Colonic mucosa (tissue), 4 donors: ENCODE data around the gene FAM32A. TPM values are rescaled to one million over a fixed set of nuclear protein-coding genes. Genes with fewer than 3 reads are reported as not detected.

Experiments
- DNase-seq: peaks from one replicate; pipeline ENCODE4 v3.0.0-alpha.2; 2020
- H3K27ac ChIP-seq: fragments of 200-600 bp; one replicate; pipeline ENCODE4 v1.8.0; 2021
- H3K27me3 ChIP-seq: fragments of 200-600 bp; one replicate; pipeline ENCODE4 v1.8.0; 2021
- H3K36me3 ChIP-seq: fragments of 200-600 bp; one replicate; pipeline ENCODE4 v1.8.0; 2021
- H3K4me1 ChIP-seq: fragments of 200-600 bp; one replicate; pipeline ENCODE4 v1.8.0; 2021; ENCODE audit warnings: mild to moderate bottlenecking
- H3K4me3 ChIP-seq: fragments of 200-600 bp; one replicate; pipeline ENCODE4 v1.8.0; 2021
- H3K9ac ChIP-seq, 2 donors: one replicate each; pipeline ENCODE4 v1.7.0; 2013; ENCODE audit warnings: control low read depth in 2 of 2, low read depth in 2 of 2, low read length in 2 of 2
- H3K9me3 ChIP-seq: fragments of 200-600 bp; one replicate; pipeline ENCODE4 v1.8.0; 2021
- intact Hi-C: fragments of 100-400 bp; cut with DNase I; formaldehyde crosslinking; loops from one replicate; pipeline ENCODE4 v1.14.1; 2022
- total RNA-seq, 2 donors: library from RNA; stranded (reverse); fragmentation: NEBNext Ultra II Directional in 1 of 2; extraction: Animal tissue kit (Norgen Biotek cat#: 25700) in 1 of 2; gene quantifications; one replicate each; pipeline ENCODE4 v1.2.1, GENCODE V29; 2021
- TF ChIP-seq, protein P1 (sequence below): fragments of 200-600 bp; IDR thresholded peaks from one replicate; pipeline ENCODE4 v1.8.0; 2022; ENCODE audit warnings: antibody characterized with exemption, mild to moderate bottlenecking
- donor health status: healthy.
- donor health status: DM: no; HTN: no; CAD: no.
- donor health status: DM: no; HTN: no; CAD: no.

Gene FAM32A
- total RNA-seq, 2 donors from 2014 or later = 76.9 to 78.3 TPM

GRCh38 chr19:16153582-16154336, 31.5 kb upstream of the FAM32A start:
- Histone ChIP-seq H3K27ac (no peak overlapping the region), H3K36me3 (no peaks in the 10 kb centered on the region), H3K27me3 (no peaks in the 10 kb centered on the region), H3K4me1 (no peaks in the 10 kb centered on the region), H3K4me3 (no peak overlapping the region), H3K9me3 (no peaks in the 10 kb centered on the region), H3K9ac (no peak overlapping the region)
- TF ChIP-seq, protein P1, sequence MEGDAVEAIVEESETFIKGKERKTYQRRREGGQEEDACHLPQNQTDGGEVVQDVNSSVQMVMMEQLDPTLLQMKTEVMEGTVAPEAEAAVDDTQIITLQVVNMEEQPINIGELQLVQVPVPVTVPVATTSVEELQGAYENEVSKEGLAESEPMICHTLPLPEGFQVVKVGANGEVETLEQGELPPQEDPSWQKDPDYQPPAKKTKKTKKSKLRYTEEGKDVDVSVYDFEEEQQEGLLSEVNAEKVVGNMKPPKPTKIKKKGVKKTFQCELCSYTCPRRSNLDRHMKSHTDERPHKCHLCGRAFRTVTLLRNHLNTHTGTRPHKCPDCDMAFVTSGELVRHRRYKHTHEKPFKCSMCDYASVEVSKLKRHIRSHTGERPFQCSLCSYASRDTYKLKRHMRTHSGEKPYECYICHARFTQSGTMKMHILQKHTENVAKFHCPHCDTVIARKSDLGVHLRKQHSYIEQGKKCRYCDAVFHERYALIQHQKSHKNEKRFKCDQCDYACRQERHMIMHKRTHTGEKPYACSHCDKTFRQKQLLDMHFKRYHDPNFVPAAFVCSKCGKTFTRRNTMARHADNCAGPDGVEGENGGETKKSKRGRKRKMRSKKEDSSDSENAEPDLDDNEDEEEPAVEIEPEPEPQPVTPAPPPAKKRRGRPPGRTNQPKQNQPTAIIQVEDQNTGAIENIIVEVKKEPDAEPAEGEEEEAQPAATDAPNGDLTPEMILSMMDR = no peak
- DNase-seq = no peak
- intact Hi-C loops = no loop called here

GRCh38 chr19:16154557-16154956, 30.7 kb upstream of the FAM32A start:
- Histone ChIP-seq H3K9me3 (no peaks in the 10 kb centered on the region), H3K36me3 (no peaks in the 10 kb centered on the region), H3K4me1 (no peaks in the 10 kb centered on the region), H3K27ac (no peak overlapping the region), H3K27me3 (no peaks in the 10 kb centered on the region), H3K4me3 (no peak overlapping the region), H3K9ac (no peak overlapping the region)
- TF ChIP-seq, protein P1 = no peak
- intact Hi-C loops = no loop called here
- no peak for DNase-seq

DNA sequence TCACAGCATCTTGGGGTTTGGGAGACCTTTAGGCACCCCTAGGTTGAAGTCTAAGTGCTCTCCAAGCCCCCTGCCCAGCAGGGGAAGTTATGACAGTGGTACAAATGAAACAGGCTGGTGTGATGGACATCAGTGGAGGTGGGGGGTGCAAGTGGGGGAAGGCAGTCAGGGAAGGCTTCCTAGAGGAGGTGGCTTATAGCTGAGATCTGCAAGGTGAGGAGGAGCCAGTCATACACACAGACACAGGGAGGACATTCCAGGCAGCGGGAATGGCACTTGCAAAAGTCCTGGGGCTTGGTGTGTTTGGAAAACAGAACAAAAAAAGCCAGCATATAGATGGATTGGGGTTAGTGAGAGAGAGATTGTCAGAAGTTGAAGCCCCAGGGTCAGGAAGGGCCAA, 30.1 kb upstream of the FAM32A start:
- Histone ChIP-seq H3K36me3 (no peaks in the 10 kb centered on the region), H3K9me3 (no peaks in the 10 kb centered on the region), H3K4me3 (no peak overlapping the region), H3K9ac (no peak overlapping the region), H3K4me1 (no peaks in the 10 kb centered on the region), H3K27me3 (no peaks in the 10 kb centered on the region), H3K27ac (no peak overlapping the region)
- TF ChIP-seq, protein P1 = no peak
- intact Hi-C loops = no loop called here
- DNase-seq = no peak

DNA sequence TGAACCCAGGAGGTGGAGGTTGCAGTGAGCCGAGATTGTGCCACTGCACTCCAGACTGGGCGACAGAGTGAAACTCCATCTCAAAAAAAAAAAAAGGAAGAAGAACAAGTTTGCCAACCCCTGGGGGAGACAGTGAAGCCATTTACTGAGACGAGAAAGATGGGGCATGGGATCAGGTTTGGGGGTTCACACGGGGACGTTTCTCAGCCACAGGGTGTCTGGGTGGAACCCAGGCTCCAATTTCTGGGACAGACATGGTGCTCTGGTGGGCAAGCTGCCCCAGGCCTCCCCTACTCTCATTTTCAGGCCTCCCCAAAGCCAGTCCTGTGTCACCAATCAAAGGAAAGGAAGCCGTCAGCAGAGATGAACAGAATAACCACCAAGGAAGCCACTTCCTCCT, 28.3 kb upstream of the FAM32A start:
- no peaks in the 10 kb centered on the region for H3K36me3 ChIP-seq
- intact Hi-C loops = no loop called here
- no peaks in the 10 kb centered on the region for H3K4me1 ChIP-seq
- H3K4me3 ChIP-seq = no peak overlapping the region
- no peak overlapping the region for H3K9ac ChIP-seq
- no peaks in the 10 kb centered on the region for H3K27me3 ChIP-seq
- H3K27ac ChIP-seq = no peak overlapping the region
- DNase-seq = no peak
- H3K9me3 ChIP-seq = no peaks in the 10 kb centered on the region
- TF ChIP-seq, protein P1 = no peak

- Histone ChIP-seq H3K27me3 (no peaks in the 10 kb centered on the region), H3K9ac (no peak overlapping the region), H3K4me3 (no peak overlapping the region), H3K9me3 (no peaks in the 10 kb centered on the region), H3K4me1 (no peaks in the 10 kb centered on the region), H3K27ac (no peak overlapping the region), H3K36me3 (no peaks in the 10 kb centered on the region)
- TF ChIP-seq, protein P1 = no peak
- DNase-seq = no peak
- intact Hi-C loops = no loop called here
Measured at GRCh38 chr19:16157601-16158000, 27.6 kb upstream of the FAM32A start.
